ENCODE data around the gene MOAP1.
"Not testable (repeated sequence)": the region's sequence is repeated elsewhere in the genome, so short reads cannot be mapped to it uniquely, and the experiment has no call there.

Gene MOAP1

GRCh38 chr14:93186956-93187355 is 2.3 kb upstream of the MOAP1 start:
- intact Hi-C loops (cut with DNase I) = loop anchor here (5.0 kb wide), 1 partner anchor 145 kb away; the partner anchor contains the start of gene BTBD7

DNA sequence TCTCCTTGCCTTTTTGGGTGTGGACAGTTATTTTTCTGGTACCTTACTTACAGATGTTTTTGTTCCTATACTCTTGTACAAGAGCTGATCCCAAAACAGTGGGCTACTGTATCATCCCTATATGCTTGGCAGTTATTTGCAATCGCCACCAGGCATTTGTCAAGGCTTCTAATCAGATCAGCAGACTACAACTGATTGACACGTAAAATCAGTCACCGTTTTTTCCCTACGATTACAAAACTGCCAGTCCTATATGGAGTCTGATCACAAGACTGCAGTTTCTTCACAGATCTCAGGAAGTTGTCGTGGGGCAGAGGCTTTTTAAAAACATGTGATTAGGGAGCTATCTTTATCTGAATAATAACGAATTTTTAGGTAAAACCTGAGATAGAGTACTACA is 1.8 kb upstream of the MOAP1 start:
- intact Hi-C loops (cut with DNase I) = loop anchor here (5.0 kb wide), 1 partner anchor 146 kb away; the partner anchor contains the start of gene BTBD7
- DNase-seq = no peak

More at GRCh38 chr14:93186956-93187355, 2.3 kb upstream of the MOAP1 start:
- no peak for DNase-seq

DNA sequence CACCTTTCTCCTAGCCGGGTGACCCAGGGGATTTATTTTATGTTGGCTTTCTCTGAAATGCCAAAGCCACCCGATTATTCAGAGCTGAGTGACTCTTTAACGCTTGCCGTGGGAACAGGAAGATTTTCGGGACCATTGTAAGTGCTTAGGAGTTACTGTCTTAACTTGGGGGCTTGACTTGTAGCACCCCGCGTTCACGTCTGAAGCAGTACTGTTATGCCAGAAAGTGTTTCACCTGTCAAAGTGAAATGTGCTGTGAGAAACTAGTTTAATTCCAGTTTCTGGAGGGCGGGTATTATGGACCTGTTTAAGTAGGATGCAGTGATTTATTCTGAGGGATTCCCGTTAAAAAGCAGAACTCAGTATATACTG is 638 bp upstream of the MOAP1 start:
- DNase-seq = no peak
- intact Hi-C loops (cut with DNase I) = loop anchor here (2.0 to 5.0 kb wide), 2 partner anchors 71 to 147 kb away; partner anchors contain the start of genes BTBD7 and ITPK1

- intact Hi-C loops (cut with DNase I) = loop anchor here (2.0 kb wide), 1 partner anchor 69 kb away; the partner anchor contains the start of gene ITPK1
- no peak for DNase-seq
These were observed 940 bp downstream of the MOAP1 start for GRCh38 chr14:93183596-93184317.

- intact Hi-C loops (cut with DNase I) = loop anchor here (5.0 kb wide), 1 partner anchor 223 kb away; no protein-coding TSS in a partner anchor
- no peak for DNase-seq
These were observed 9.2 kb downstream of the MOAP1 start for GRCh38 chr14:93175492-93175891.

- intact Hi-C loops (cut with DNase I) = loop anchor here (5.0 kb wide), 1 partner anchor 222 kb away; no protein-coding TSS in a partner anchor
- not testable (repeated sequence) for DNase-seq
These were observed 10.0 kb downstream of the MOAP1 start for GRCh38 chr14:93174731-93175130.

- peak in 6 of 10 donors; percentile 13 to 91 (median 52) for DNase-seq
- intact Hi-C loops (cut with DNase I) = no loop called here
These were observed 10.7 kb downstream of the MOAP1 start for GRCh38 chr14:93173943-93174395.

DNA sequence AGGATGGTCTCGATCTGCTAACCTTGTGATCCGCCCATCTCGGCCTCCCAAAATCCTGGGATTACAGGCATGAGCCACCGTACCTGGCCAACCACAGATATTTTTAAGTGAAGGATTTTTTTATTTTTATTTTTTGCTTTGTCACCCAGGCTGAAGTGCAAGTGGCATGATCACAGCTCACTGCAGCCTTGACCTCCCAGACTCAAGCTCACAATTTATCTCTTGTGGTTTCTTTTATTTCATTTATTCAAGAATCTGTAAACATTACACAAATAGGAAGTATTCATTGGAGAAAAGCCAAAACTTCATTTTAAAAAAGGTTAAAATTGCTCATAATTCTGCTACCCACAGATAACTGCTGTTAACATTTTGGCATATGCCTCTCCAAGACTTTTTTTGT is 13.3 kb downstream of the MOAP1 start:
- no peak for DNase-seq
- intact Hi-C loops (cut with DNase I) = no loop called here

- intact Hi-C loops (cut with DNase I); DNase-seq: not testable (repeated sequence)
These were observed 14.6 kb downstream of the MOAP1 start for GRCh38 chr14:93170141-93170540.

- intact Hi-C loops (cut with DNase I); DNase-seq: not testable (repeated sequence)
These were observed 15.1 kb downstream of the MOAP1 start for GRCh38 chr14:93169619-93170018.

DNA sequence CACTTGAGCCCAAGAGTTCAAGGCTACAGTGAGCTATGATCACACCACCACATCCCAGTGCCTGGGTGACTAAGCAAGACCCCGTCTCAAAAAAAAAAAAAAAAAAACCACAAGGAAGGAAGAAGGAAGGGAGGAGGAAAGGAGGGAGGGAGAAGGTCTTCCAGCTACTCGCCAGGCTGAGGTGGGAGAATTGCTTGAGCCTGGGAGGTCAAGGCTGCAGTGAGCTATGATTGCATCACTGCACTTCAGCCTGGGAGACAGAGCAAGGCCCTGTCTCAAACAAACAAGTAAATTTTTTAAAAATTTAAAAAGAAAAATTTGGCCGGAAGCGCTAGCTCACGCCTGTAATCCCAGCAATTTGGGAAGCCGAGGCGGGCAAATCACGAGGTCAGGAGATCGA is 16.1 kb downstream of the MOAP1 start:
- DNase-seq; intact Hi-C loops (cut with DNase I): not testable (repeated sequence)

- peak in 1 of 10 donors; percentile 27 for DNase-seq
- intact Hi-C loops (cut with DNase I) = not testable (repeated sequence)
These were observed 19.1 kb downstream of the MOAP1 start for GRCh38 chr14:93165271-93166265.

DNA sequence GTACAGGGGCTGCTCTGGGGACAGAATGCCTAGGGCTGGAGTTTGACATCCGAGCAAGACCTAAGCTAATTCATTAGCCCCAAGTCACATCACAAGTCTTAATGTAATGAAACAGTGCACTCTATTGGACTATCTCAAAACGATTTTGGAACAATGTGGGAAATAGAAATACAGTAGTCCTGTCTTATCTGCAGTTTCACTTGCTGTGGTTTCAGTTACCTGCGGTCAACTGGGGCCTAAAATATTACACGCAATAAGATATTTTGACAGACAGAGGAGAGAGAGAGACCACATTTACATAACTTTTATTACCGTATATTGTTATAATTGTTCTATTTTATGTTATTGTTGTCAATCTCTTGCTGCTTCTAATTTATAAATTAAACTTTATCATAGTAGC is 21.1 kb downstream of the MOAP1 start:
- intact Hi-C loops (cut with DNase I) = no loop called here
- DNase-seq = no peak

DNA sequence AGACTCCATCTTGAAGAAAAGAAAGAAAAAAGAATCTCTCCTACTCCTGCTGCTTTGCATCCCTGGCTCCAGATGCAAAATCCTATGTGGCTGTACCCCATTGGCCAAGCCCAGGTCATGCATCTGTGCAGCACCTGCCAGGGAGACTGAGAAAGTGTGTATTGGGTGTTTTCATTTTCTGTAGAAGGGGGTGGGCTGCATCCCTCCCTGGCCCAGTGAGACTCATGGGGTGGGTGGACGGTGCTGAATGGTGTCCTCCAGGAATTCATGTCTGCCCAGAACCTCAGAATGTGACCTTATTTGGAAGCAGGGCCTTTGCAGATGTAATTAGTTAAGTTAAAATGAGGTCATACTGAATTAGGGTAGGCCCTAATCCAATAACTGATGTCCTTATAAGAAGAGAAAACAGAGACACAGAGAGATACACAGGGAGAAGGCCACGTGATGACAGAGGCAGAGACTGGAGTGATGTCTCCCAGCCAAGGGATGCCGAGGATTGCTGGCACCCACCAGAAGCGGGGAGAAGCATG is 23.2 kb downstream of the MOAP1 start:
- intact Hi-C loops (cut with DNase I) = no loop called here
- DNase-seq = peak in 1 of 10 donors; percentile 17

DNA sequence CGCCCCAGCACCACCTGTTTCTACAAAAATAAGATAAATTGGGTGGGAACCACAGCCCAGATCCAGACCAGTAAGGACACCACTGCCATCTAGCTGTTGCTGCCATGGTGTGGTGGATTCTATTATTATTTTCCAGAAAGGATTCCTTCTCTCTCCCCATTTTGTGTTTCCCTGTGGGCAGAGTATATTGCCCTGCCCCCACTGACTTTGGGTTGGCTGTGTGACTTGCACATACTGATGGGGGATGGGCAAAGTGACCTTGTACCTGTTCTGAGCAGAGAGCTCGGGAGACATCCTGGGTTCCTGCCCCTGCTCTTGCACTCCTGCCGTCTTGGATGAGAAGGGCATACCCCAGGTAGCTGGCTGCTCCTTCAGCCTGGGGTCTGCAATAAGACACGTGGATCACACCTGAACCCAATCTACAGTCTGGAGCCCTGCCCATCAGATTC is 24.3 kb downstream of the MOAP1 start:
- intact Hi-C loops (cut with DNase I) = no loop called here
- peak in 1 of 10 donors; percentile 68 for DNase-seq

GRCh38 chr14:93159625-93160352 is 24.9 kb downstream of the MOAP1 start:
- intact Hi-C loops (cut with DNase I) = not testable (repeated sequence)
- DNase-seq = peak in 1 of 10 donors; percentile 48

DNA sequence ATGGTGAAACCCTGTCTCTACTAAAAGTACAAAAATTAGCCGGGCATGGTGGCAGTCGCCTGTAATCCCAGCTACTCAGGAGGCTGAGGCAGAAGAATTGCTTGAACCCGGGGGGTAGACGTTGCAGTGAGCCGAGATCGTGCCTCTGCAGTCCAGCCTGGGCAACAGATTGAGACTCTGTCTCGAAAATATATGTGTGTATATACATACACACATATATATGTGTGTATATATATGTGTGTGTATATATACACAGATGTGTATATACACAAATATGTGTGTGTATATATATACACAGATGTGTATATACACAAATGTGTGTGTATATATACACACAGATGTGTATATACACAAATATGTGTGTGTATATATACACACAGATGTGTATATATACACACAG is 26.3 kb downstream of the MOAP1 start:
- intact Hi-C loops (cut with DNase I) = not testable (repeated sequence)
- peak in 1 of 10 donors; percentile 38 for DNase-seq

DNA sequence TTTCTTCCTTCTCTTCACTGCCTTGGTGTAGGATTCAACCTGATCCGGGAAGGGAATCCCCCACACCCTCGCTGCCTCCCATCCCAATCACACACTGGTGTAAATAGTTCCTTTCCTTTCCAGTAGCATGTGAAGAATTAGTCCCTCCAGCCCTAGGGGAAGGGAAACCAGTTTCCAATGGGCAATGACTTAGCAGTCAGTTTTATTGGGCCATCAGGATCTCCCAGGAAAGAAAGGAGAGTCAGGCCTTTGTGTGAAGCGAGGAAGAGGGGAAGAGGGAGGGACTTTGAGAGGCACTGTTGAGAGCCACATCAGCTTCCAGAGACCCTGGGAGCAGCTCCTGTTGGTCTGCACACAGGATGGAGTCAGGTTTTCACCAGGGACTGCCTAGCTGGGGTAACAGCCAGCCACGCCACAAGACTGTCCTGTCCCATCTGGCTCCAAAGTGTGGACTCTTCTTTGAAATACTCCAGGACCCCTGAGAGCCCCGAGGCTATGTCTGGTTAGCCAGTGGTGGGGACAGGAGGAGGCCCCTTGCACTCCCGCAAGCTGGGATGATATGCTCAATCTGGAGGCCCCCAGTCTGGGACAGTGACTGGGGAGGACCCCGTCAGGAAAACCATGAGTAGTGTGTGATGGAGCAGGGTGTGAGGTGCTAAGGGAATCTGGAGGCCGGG is 27.9 kb downstream of the MOAP1 start:
- peak in 2 of 10 donors; percentile 25 to 41 for DNase-seq
- intact Hi-C loops (cut with DNase I) = no loop called here

GRCh38 chr14:93155667-93156066 is 29.0 kb downstream of the MOAP1 start:
- intact Hi-C loops (cut with DNase I) = no loop called here

More at GRCh38 chr14:93155667-93156066, 29.0 kb downstream of the MOAP1 start:
- DNase-seq = no peak
